ENCODE results near the gene TMEM178B. TPM values are rescaled to one million over a fixed set of nuclear protein-coding genes. Genes with fewer than 3 reads are reported as not detected.

The TMEM178B gene
- total RNA-seq, 4 donors from 2014 or later: under 0.01 to 0.94 (median 0.35) TPM

- no peak for TF ChIP-seq CTCF (IDR thresholded peaks at IDR 0.05; ENCODE audit: low read depth)
Measured at GRCh38 chr7:141094336-141095070, 20.6 kb downstream of the TMEM178B start.

- TF ChIP-seq CTCF (IDR thresholded peaks at IDR 0.05; ENCODE audit: low read depth): no peak
Measured at GRCh38 chr7:141097430-141097829, 23.6 kb downstream of the TMEM178B start.

- no peak for TF ChIP-seq CTCF (IDR thresholded peaks at IDR 0.05; ENCODE audit: low read depth)
Measured at GRCh38 chr7:141102436-141102835, 28.6 kb downstream of the TMEM178B start.

GRCh38 chr7:141103847-141104429 lies 30.1 kb downstream of the TMEM178B start:
- no peak for TF ChIP-seq CTCF (IDR thresholded peaks at IDR 0.05; ENCODE audit: low read depth)

- TF ChIP-seq CTCF (IDR thresholded peaks at IDR 0.05; ENCODE audit: low read depth): no peak
Measured at GRCh38 chr7:141113131-141113530, 39.3 kb downstream of the TMEM178B start.

- TF ChIP-seq CTCF (IDR thresholded peaks at IDR 0.05; ENCODE audit: low read depth): no peak
Measured at GRCh38 chr7:141114029-141114664, 40.3 kb downstream of the TMEM178B start.

- no peak for TF ChIP-seq CTCF (IDR thresholded peaks at IDR 0.05; ENCODE audit: low read depth)
Measured at GRCh38 chr7:141115965-141116364, 42.1 kb downstream of the TMEM178B start.

Data from subcutaneous adipose tissue (tissue), 4 donors.